ENCODE measurements around the gene LRRC3C.
"Not testable (repeated sequence)": the region's sequence is repeated elsewhere in the genome, so short reads cannot be mapped to it uniquely, and the experiment has no call there.

Gene LRRC3C

DNA sequence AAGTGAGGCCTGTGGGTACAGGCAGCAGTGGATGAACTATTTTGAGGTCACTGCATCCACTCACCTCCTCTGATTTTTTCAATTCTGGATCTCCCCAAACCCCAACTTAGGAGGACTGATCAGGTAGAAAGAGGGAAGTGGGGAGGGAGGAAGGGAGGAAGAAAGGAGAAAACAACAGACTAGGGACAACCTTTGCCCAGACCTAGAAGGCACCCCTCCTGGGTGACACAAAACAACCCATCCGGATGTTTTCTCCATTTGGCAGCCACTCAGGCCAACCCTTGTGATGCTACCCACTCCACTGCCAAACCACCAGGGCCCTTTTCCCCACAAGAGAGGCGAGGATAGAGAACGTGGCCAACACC is 2.9 kb upstream of the LRRC3C start:
- DNase-seq: no peak

GRCh38 chr17:39925282-39926134 is 2.0 kb upstream of the LRRC3C start:
- no peak for DNase-seq

DNA sequence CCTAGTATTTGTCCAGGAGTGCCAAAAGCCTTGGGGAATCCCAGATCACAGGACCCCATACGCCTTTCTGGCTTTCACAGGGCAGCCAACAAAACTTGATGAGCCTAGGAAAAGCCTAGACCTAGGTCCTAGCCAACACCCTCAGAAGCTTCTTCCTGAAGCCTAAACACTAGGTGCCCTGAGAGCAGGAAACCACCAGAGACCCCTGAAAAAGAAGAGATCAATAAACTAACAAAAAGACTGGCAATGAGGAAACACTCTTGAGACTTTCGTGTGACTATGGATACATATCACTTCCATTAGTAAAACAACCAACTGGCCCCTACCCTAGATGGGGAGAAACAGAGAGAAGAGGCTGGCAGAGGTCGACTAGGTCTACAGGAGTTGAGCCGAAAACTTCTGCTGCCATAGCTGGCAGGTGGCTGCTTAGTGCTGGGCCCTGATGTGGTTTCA is 1.4 kb upstream of the LRRC3C start:
- DNase-seq: no peak

DNA sequence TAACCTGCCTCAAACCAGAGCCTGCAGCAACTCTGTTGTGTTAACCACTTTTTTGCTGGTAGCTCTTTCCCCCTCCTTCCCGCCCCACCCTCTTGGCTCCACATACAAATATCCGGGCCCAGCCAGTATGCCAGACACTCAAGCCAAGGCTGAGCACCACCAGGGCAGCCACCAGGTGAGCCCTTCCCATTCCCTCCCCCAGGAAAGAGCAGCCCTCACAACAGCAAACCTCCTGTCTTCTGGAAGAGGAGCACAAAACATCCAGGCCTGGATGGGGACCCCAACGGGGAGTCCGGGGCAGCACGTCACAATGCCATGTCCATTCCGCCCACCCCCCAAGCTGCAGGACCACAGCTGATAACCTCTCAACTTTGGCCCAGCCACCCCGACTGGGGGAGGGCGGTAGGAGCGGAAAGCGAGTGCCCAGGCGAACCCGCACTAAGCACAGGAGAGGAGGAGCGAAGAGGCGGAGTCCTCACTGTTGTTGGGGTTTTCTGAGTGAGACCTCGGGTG is 888 bp upstream of the LRRC3C start:
- DNase-seq: peak; percentile 61 to 64

GRCh38 chr17:39927929-39928857 is 661 bp downstream of the LRRC3C start:
- no peak for DNase-seq

- DNase-seq: no peak
These were observed 1.5 kb downstream of the LRRC3C start for GRCh38 chr17:39928858-39929645.

GRCh38 chr17:39929646-39930407 is 2.3 kb downstream of the LRRC3C start:
- DNase-seq: no peak

GRCh38 chr17:39933912-39934311 is 6.4 kb downstream of the LRRC3C start:
- DNase-seq: no peak

GRCh38 chr17:39934324-39934723 is 6.8 kb downstream of the LRRC3C start:
- DNase-seq: no peak

DNA sequence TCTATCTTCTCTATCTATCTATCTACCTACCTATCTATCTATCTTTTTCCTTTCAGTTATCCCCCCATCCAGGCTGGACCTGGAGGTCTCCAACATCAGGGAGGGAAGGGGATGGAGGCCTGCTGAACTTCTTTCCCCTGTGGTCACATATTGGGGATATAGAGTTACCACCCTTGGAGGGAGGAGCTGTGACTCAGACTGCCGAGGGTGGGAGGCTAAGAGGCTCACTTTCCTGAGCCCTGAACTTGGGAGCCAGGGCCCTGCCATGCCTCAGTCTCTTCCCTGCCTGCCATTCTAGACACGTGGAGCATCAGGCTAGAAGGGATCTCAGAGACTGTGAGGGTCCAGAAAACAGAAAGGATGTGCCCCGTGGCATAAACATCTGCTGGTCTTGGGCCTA is 8.4 kb downstream of the LRRC3C start:
- DNase-seq: no peak

DNA sequence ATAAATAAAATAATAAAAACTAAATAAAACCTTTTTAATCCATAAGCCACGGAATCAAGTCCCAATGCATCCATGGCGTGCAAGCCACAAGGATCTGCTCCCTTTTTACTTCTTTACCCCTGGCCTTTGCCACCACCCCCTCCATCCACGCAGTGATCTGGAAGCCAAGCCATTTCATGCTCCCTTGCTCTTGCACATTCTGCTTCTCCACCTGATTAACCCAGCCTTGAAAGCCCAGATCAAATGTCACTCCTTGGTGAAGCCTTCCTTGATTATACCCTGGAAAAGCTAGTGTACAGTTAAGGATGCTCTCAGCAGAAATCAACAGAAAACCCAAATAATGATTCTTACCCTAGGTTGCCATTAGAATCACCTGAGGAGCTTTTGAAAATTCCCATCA is 9.9 kb downstream of the LRRC3C start:
- no peak for DNase-seq

DNA sequence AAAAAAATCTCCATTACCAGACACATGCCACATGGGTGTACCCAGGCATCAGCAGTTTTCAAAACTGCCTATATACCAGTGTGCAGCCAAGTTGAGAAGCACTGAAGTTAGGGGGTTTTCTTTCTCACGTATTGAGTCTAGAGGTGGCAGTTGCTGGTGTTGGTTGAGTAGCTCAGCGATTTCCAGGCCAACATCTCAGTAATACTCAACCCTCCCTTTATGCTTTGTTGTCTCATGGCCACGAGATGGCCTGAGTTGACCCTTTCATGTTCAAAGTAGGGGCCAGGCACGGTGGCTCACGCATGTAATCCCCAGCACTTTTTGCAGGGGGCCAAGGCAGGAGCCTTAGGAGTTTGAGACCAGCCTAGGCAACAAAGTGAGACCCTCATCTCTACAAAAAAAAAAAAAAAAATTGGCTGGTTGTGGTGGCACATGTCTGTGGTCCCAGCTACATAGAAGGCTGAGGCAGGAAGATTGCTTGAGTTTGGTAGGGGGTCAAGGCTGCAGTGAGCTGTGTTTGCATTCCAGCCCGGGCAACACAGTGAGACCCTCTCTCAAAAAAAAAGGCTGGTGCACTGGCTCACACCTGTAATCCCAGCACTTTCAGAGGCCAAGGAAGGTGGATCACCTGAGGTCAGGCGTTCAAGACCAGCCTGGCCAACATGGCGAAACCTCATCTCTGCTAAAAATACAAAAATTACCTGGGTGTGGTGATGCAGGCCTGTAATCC is 10.8 kb downstream of the LRRC3C start:
- no peak for DNase-seq

GRCh38 chr17:39939106-39939505 is 11.6 kb downstream of the LRRC3C start:
- DNase-seq: no peak

GRCh38 chr17:39939588-39940419 is 12.3 kb downstream of the LRRC3C start:
- DNase-seq: peak in 1 of 2 donors; percentile 47

DNA sequence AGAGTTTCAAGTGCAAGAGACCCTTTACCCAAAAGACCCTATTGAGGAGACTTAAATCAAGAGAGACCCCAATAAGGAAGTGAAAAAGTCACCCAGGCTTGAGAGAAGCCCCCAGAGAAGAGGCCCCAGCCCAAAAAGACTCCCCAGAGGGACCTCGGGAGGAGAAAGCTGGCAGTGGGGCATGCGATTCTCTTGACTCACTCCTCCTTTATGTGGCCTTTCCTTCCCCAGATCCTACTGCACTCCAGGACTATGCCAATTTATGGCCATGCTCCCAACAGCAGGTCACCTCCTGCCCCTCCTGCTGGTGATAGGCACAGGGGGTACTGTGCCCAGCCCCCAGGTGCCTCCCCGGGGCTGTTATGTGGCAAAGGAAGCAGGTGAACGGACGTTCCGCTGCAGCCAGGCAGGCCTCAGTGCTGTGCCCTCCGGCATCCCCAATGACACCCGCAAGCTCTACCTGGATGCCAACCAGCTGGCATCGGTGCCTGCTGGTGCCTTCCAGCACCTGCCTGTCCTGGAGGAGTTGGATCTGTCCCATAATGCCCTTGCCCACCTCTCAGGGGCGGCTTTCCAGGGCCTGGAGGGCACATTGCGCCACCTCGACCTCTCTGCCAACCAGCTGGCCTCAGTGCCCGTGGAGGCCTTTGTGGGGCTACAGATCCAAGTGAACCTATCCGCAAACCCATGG is 16.3 kb downstream of the LRRC3C start:
- DNase-seq: no peak

GRCh38 chr17:39944393-39944711 is 16.8 kb downstream of the LRRC3C start:
- no peak for DNase-seq

DNA sequence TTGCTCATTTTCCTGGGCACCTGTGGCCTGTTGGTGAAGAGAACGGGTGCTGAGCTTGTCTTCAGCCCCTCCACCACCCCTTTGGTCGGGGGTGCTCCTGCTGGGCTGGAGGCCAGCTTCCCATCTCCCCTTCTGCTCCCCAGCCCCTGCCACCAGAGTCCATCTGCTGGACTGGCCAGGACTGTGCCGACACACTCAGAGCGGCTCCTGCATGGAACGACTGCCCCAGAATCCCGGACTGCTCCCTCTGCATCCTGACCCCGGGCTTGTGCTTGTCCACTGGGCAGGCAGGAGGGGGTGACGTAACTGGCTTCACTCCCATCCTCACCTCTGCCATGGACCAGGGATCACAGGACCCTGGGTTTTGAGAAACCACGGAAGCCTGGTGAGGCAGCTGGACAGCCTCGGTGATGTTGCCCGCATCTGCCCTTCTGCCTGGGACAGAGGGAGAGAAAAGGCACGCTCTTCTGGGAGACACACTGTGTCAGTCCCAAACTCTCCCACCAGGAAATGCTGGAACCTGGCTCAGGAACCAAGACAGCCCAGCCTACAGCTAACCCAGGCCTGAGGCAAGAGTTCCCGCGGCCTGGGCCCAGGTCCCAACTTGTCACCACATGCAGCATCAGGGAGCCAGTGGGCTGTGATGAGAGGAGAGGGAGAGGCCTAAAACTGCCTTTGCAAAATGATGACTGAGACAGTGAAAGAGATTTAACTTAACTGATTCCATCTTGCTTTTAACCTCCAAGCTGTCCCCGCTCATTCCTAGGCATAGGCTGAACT is 19.2 kb downstream of the LRRC3C start:
- no peak for DNase-seq

DNA sequence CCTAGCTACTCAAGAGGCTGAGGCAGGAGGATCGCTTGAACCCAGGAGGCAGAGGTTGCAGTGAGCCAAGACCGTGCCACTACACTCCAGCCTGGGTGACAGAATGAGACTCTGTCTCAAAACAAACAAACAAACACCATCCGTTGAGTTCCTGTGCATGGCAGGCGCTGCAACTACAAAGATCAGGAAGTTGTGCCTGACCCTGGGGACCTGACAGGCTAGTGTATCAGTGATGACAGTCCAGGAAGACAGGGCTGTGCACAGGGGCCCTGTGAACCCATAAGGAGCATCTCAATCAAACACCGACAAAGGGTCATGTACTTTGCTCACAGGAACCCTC is 20.9 kb downstream of the LRRC3C start:
- DNase-seq: not testable (repeated sequence)

DNA sequence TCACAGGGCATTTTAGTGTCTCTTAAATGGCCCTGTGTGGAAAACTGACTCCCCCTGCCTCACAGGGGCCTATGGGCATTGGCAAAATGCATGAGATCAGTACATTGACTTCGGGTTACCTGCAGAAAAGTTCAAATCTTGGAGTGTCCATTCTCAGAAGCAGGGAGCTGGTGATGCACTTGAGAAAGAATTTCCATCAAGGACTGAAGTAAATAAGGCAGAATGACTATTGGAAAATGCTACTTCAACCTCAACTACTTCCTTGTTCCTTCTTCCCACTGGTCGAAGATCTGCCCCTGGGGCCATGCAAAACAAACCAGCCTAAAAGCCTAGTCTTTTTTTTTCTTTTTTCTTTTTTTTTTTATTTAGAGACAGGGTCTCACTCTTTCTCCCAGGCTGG is 21.5 kb downstream of the LRRC3C start:
- DNase-seq: no peak
